DND-41 (cell line): ENCODE results near the gene STK32B.

Source experiments
- EZH2 ChIP-seq: IDR thresholded peaks from 3 replicates; pipeline ENCODE4 v1.6.1; 2012; ENCODE audit warnings: borderline replicate concordance, low read depth, mild to moderate bottlenecking, moderate library complexity, low read length, inconsistent platforms; ENCODE audit not compliant: severe bottlenecking
- TF ChIP-seq, protein P1 (sequence below): IDR thresholded peaks from 2 replicates; pipeline ENCODE4 v1.5.1; 2012; ENCODE audit warnings: borderline replicate concordance, low read length, moderate library complexity, mild to moderate bottlenecking; ENCODE audit not compliant: poor library complexity, severe bottlenecking; ENCODE audit errors: extremely low read depth

DNA sequence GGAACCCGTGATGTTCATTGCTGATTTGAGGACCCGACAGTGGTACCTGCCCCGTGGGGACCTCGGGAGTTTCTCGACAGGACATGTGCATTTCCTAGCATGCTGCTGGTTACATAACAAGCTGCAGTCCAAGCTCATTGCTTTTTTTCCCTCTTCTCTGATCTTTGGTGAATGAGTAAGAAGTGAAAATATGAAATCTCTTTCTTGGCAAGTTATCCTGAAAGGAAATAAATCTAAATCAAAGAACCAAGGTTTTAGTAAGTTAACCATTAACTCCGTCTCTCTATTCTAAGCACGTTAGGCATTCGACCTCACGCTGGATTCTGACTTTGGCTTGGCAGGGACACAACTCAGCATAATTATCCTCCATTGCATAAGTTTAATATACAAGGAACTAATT is 86.6 kb downstream of the STK32B start:
- TF ChIP-seq, protein P1, sequence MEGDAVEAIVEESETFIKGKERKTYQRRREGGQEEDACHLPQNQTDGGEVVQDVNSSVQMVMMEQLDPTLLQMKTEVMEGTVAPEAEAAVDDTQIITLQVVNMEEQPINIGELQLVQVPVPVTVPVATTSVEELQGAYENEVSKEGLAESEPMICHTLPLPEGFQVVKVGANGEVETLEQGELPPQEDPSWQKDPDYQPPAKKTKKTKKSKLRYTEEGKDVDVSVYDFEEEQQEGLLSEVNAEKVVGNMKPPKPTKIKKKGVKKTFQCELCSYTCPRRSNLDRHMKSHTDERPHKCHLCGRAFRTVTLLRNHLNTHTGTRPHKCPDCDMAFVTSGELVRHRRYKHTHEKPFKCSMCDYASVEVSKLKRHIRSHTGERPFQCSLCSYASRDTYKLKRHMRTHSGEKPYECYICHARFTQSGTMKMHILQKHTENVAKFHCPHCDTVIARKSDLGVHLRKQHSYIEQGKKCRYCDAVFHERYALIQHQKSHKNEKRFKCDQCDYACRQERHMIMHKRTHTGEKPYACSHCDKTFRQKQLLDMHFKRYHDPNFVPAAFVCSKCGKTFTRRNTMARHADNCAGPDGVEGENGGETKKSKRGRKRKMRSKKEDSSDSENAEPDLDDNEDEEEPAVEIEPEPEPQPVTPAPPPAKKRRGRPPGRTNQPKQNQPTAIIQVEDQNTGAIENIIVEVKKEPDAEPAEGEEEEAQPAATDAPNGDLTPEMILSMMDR, result no peak
- no peak for TF ChIP-seq EZH2
